Aortic smooth muscle cell (primary cell): ENCODE measurements around the gene THUMPD2. TPM values are rescaled to one million over a fixed set of nuclear protein-coding genes. Genes with fewer than 3 reads are reported as not detected.

ENCODE experiments used
- total RNA-seq: library from RNA; depleted of rRNA; stranded (reverse); fragments of >200 nt; gene quantifications from 2 replicates; pipeline ENCODE4 v1.2.3, GENCODE V29; 2014

THUMPD2 gene, protein sequence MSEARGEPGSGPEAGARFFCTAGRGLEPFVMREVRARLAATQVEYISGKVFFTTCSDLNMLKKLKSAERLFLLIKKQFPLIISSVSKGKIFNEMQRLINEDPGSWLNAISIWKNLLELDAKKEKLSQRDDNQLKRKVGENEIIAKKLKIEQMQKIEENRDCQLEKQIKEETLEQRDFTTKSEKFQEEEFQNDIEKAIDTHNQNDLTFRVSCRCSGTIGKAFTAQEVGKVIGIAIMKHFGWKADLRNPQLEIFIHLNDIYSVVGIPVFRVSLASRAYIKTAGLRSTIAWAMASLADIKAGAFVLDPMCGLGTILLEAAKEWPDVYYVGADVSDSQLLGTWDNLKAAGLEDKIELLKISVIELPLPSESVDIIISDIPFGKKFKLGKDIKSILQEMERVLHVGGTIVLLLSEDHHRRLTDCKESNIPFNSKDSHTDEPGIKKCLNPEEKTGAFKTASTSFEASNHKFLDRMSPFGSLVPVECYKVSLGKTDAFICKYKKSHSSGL
- 6.3 and 6.6 TPM in 2 replicates for total RNA-seq

GRCh38 chr2:39778775-39779340 lies at the start of gene THUMPD2:
Gene THUMPD2, minus strand, starts transcription at chr2:39779258. Its CDS starts 19 bp downstream, at chr2:39779239.

Other genes with a start within 250 kb of the THUMPD2 start
- gene TMEM178A, start 113.3 kb downstream of the THUMPD2 start, total RNA-seq: 1.5 and 1.7 TPM in 2 replicates